Glutamatergic neuron (in vitro differentiated cells): ENCODE data around the gene CALB2. TPM values are rescaled to one million over a fixed set of nuclear protein-coding genes. Genes with fewer than 3 reads are reported as not detected.

Source experiments
- DNase-seq: peaks from one replicate; pipeline ENCODE4 v3.0.0; 2022
- H3K27ac Mint-ChIP-seq: one replicate; pipeline ENCODE4 v1.8.0; 2020; ENCODE audit warnings: mild to moderate bottlenecking, mixed read lengths, inconsistent platforms; ENCODE audit not compliant: unreplicated experiment
- H3K27me3 Mint-ChIP-seq: one replicate; pipeline ENCODE4 v1.8.0; 2020; ENCODE audit warnings: mild to moderate bottlenecking, moderate library complexity, mixed read lengths, inconsistent platforms; ENCODE audit not compliant: unreplicated experiment
- H3K36me3 Mint-ChIP-seq: one replicate; pipeline ENCODE4 v1.8.0; 2020; ENCODE audit warnings: mild to moderate bottlenecking, mixed read lengths, inconsistent platforms; ENCODE audit not compliant: unreplicated experiment
- H3K4me1 Mint-ChIP-seq: one replicate; pipeline ENCODE4 v1.8.0; 2020; ENCODE audit warnings: mild to moderate bottlenecking, low read depth, mixed read lengths, inconsistent platforms; ENCODE audit not compliant: unreplicated experiment
- H3K4me3 Mint-ChIP-seq: one replicate; pipeline ENCODE4 v1.8.0; 2020; ENCODE audit warnings: mild to moderate bottlenecking, mixed read lengths, inconsistent platforms; ENCODE audit not compliant: unreplicated experiment
- H3K9me3 Mint-ChIP-seq: one replicate; pipeline ENCODE4 v1.8.0; 2020; ENCODE audit warnings: mild to moderate bottlenecking, moderate library complexity, mixed read lengths, inconsistent platforms; ENCODE audit not compliant: unreplicated experiment
- total RNA-seq: library from RNA; stranded (reverse); fragmentation: NEBNext Ultra II Directional; extraction: Animal tissue kit (Norgen Biotek cat#: 25700); gene quantifications from one replicate; pipeline ENCODE4 v1.2.1, GENCODE V29; 2021; ENCODE audit not compliant: unreplicated experiment
- TF ChIP-seq, protein P1 (sequence below): fragments of 200-600 bp; sonication (generic); IDR thresholded peaks from one replicate; pipeline ENCODE4 v1.5.0; 2021; ENCODE audit not compliant: partially characterized antibody, unreplicated experiment

The CALB2 gene
- total RNA-seq, 1 donor from 2014 or later: 0.39 TPM

DNA sequence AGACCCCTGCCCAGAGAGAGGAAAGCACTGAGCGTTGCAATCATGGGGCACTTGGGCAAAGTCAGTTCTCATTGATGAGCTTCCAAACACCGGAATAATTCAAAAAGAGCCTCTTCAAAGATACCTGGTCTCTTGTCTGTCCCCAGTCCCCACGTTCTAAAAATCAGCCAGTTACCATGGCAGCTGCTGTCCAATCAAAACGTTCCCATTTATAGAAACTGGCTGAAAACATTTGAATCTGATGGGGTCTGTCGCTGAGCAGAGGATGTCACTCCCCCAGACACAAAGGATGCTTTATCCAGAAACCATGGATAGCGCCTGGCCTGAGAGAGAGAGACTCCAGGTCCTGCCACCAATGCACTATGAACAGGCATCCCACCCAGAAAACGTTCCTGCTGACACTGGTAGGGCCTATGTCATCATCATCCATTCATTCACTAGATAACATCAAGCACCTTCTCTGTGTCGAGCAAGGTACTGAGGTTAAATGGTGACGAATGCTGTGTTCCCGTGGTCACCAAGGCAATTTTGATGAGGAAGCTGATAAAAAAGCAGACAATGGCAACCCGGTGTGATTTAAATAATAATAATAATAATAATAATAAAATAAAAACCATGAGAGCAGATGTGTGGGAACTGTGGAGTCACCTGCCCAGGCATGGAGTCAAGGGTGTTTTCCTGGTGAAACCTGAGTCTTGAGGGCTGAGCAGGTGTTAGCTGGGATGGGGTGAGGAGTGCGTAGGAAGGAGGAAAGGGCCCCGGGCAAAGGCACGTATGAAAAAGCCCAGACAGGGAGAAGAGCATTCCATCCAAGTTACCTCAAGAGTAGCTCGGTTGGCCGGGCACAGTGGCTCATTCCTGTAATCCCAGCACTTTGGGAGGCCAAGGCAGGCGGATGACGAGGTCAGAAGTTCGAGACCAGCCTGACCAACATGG is 19.0 kb upstream of the CALB2 start:
- Mint-ChIP-seq H3K36me3 (no peaks in the 10 kb centered on the region), H3K27ac (no peak overlapping the region), H3K9me3 (peaks cover 1% of the 10 kb centered on the region), H3K27me3 (peaks cover 2% of the 10 kb centered on the region), H3K4me3 (no peak overlapping the region), H3K4me1 (no peaks in the 10 kb centered on the region)
- TF ChIP-seq, protein P1, sequence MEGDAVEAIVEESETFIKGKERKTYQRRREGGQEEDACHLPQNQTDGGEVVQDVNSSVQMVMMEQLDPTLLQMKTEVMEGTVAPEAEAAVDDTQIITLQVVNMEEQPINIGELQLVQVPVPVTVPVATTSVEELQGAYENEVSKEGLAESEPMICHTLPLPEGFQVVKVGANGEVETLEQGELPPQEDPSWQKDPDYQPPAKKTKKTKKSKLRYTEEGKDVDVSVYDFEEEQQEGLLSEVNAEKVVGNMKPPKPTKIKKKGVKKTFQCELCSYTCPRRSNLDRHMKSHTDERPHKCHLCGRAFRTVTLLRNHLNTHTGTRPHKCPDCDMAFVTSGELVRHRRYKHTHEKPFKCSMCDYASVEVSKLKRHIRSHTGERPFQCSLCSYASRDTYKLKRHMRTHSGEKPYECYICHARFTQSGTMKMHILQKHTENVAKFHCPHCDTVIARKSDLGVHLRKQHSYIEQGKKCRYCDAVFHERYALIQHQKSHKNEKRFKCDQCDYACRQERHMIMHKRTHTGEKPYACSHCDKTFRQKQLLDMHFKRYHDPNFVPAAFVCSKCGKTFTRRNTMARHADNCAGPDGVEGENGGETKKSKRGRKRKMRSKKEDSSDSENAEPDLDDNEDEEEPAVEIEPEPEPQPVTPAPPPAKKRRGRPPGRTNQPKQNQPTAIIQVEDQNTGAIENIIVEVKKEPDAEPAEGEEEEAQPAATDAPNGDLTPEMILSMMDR: no peak
- no peak for DNase-seq

DNA sequence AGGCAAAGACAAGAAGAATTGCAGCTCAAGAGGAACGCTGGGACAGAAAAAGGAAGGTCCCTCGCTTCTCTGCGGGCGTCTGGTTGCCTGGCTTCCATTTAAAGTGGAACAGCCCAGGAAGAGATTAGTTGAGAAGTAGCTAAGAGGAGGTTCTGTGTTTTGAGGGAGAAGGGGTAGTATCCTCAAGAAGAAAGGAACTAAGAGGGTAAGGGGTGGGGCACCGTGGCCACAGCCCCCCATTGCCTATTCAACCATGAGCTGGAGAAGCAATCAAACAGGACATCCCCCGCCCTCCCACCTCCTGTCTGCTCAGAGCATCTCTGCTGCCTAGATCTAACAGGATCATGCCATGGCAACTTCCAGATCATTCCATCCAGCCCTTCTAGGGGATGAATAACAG is 18.1 kb upstream of the CALB2 start:
- no peak for DNase-seq
- no peak overlapping the region for H3K4me3 Mint-ChIP-seq
- H3K27me3 Mint-ChIP-seq: peaks cover 2% of the 10 kb centered on the region
- H3K27ac Mint-ChIP-seq: no peak overlapping the region
- H3K4me1 Mint-ChIP-seq: no peaks in the 10 kb centered on the region
- TF ChIP-seq, protein P1: no peak
- peaks cover 1% of the 10 kb centered on the region for H3K9me3 Mint-ChIP-seq
- no peaks in the 10 kb centered on the region for H3K36me3 Mint-ChIP-seq

DNA sequence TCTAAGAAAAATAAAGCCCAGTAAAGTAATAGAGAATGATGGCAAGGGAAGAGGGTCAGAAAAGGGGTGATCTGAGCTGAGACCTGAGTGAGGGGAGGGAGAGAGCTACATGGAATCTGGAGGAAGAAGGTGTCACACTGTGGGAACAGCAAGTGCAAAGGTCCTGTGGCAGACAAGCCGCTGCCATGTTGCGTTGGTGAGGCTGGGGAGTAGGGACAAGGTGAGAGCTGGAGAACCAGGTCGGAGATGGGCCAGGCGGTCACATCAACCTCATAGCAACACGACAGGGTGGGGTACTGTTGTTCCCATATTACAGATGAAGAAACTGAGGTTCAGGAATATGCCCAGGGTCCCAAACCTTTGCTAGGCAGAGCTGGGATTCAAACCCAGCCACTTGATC is 16.6 kb upstream of the CALB2 start:
- DNase-seq: no peak
- TF ChIP-seq, protein P1: no peak
- H3K27ac Mint-ChIP-seq: no peak overlapping the region
- H3K27me3 Mint-ChIP-seq: peaks cover 2% of the 10 kb centered on the region
- H3K9me3 Mint-ChIP-seq: peaks cover 3% of the 10 kb centered on the region
- no peaks in the 10 kb centered on the region for H3K36me3 Mint-ChIP-seq
- no peak overlapping the region for H3K4me3 Mint-ChIP-seq
- peaks cover under 1% of the 10 kb centered on the region for H3K4me1 Mint-ChIP-seq

DNA sequence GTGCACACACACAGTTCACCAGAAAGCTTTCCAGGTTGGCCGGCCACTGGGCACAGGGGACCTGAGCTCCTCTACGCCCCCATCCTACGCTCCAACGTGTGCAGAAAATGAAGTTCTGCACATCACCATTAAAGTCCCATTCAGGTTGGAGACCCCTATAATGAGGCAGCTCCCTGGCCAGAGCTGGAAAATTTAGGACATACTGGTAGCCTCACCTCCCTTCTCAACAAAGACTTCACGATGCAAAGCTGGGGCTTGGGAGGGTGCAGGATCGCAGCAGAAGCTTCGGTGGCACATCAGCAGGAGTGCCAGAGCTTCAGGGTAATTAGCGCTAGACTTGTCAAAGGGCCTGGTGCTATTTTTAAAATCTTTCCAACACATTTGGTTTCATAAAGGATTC is 15.4 kb upstream of the CALB2 start:
- Mint-ChIP-seq H3K4me1 (peaks cover 6% of the 10 kb centered on the region), H3K9me3 (peaks cover 3% of the 10 kb centered on the region), H3K4me3 (no peak overlapping the region), H3K27me3 (peaks cover 2% of the 10 kb centered on the region), H3K27ac (no peak overlapping the region), H3K36me3 (no peaks in the 10 kb centered on the region)
- DNase-seq: no peak
- TF ChIP-seq, protein P1: no peak

DNA sequence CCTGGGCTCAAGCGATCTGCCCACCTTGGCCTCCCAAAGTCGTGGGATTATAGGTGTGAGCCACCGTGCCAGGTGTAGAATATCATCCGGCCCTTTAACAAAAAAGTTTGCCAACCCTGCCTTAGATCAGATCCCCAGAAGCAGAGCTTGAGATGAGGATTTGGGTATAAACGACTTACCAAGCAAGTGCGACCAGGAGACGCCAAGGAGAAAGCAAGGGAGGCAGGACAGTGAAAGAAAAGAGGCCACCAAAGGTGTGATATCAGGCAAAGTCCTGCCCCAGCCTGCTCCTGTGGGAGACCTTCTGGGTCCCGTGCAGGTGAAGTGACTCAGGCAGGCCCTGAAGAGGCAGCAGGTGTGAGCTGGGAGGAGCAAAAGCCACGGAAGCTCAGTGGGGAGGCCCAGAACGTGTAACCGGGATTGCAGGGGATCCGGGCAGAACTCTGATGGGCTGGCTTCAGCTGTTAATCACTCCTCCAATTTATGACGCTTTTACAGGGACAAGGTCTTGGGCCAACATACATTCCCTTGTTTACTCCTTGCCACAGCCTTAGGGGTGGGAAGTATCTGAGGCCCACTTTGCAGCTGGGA is 14.1 kb upstream of the CALB2 start:
- no peaks in the 10 kb centered on the region for H3K36me3 Mint-ChIP-seq
- TF ChIP-seq, protein P1: no peak
- peaks cover 3% of the 10 kb centered on the region for H3K9me3 Mint-ChIP-seq
- H3K27me3 Mint-ChIP-seq: peaks cover 2% of the 10 kb centered on the region
- no peak for DNase-seq
- H3K4me1 Mint-ChIP-seq: peaks cover 6% of the 10 kb centered on the region
- H3K4me3 Mint-ChIP-seq: no peak overlapping the region
- no peak overlapping the region for H3K27ac Mint-ChIP-seq
